AG04450 (cell line): ENCODE data around the gene ABLIM1. TPM values are rescaled to one million over a fixed set of nuclear protein-coding genes. Genes with fewer than 3 reads are reported as not detected.

Experiments
- CTCF ChIA-PET: fragments of 300-600, 350-600 bp; formaldehyde crosslinking; extraction: SDS; loops from one replicate; lab custom pipeline; 2022; ENCODE audit warnings: antibody characterized with exemption, inconsistent platforms; lab: Charles Lee
- POLR2A ChIA-PET: fragments of 350-600 bp; formaldehyde crosslinking; extraction: SDS; loops from one replicate; lab custom pipeline; 2021; ENCODE audit warnings: antibody characterized with exemption, inconsistent platforms; lab: Yijun Ruan, JAX
- DNase-seq: peaks from one replicate; pipeline ENCODE4 v3.0.0-alpha.2; 2011; ENCODE audit warnings: low read depth, low spot score
- H3K27ac ChIP-seq: one replicate; pipeline ENCODE4 v1.5.1; 2012; ENCODE audit warnings: low read depth, low read length, control low read depth
- H3K27me3 ChIP-seq: one replicate; pipeline ENCODE4 v1.6.0; 2012; ENCODE audit warnings: low read length; ENCODE audit not compliant: control insufficient read depth, insufficient read depth
- H3K4me3 ChIP-seq: 2 replicates; pipeline ENCODE4 v1.5.1; 2011; ENCODE audit warnings: mild to moderate bottlenecking, low read depth, low read length, control low read depth
- H3K9me3 ChIP-seq: 2 replicates; pipeline ENCODE4 v1.5.1; 2012; ENCODE audit warnings: low read length; ENCODE audit not compliant: control insufficient read depth, insufficient read depth
- CTCF ChIP-seq: IDR thresholded peaks from 2 replicates; pipeline ENCODE4 v1.5.1; 2011; ENCODE audit warnings: low read depth, low read length, control low read depth, inconsistent platforms
- polyA plus RNA-seq: library from polyadenylated mRNA; depleted of rRNA; stranded (reverse); fragments of >200 nt; gene quantifications from 2 replicates; pipeline ENCODE4 v1.2.3, GENCODE V29; 2011

Gene ABLIM1
- polyA plus RNA-seq, 1 experiment: 6.4 TPM

GRCh38 chr10:114642729-114643128 lies 15.3 kb downstream of the ABLIM1 start:
- no peak for DNase-seq
- no peak for TF ChIP-seq CTCF
- ChIA-PET CTCF (interaction anchor here (1.0 kb wide), 1 partner anchor 61 kb away, joined by 4 read pairs; no protein-coding TSS in a partner anchor), POLR2A (no interaction called here)
- Histone ChIP-seq H3K4me3 (no peak overlapping the region), H3K27ac (no peak overlapping the region), H3K9me3 (no peaks in the 10 kb centered on the region), H3K27me3 (no peaks in the 10 kb centered on the region)

DNA sequence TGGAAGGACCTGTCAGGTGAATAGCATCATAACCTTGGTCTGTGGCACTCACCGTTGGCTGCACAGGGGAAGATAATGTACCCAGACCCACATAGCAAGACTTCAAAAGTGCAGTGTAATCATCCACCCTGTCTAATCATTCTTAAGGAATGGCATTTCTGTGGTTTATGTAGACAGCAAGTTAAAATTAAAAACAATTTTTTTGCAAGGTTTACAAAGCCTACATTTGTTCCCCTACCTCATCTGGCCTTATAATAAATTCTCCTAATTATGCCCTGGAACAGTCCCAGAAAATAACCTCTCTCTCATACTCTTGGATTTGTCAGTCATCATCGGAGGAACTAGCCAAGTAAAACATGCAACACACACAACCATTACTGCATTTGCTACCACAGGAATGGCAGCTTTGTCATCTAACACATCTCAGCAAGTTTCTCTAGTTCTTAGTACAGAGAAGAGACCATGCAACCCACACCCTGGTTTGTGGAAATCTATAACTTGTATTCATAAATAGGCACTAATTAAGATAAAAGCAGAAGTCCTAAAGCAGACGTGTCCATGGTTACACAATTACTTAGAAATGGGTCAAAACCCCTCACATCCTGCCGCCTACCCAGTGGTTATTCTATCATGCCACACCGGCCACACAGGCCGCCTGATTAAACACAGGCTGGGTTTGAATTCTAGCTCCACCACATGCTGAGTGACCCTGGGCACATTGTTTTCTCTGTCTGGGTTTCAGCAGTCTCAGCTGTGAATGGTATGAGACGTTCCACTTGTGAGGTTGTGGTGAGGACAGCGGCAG lies 19.1 kb downstream of the ABLIM1 start:
- no peaks in the 10 kb centered on the region for H3K9me3 ChIP-seq
- H3K27ac ChIP-seq: no peak overlapping the region
- CTCF ChIA-PET: no interaction called here
- no peaks in the 10 kb centered on the region for H3K27me3 ChIP-seq
- POLR2A ChIA-PET: no interaction called here
- no peak for TF ChIP-seq CTCF
- H3K4me3 ChIP-seq: no peak overlapping the region
- DNase-seq: peak; percentile 66

DNA sequence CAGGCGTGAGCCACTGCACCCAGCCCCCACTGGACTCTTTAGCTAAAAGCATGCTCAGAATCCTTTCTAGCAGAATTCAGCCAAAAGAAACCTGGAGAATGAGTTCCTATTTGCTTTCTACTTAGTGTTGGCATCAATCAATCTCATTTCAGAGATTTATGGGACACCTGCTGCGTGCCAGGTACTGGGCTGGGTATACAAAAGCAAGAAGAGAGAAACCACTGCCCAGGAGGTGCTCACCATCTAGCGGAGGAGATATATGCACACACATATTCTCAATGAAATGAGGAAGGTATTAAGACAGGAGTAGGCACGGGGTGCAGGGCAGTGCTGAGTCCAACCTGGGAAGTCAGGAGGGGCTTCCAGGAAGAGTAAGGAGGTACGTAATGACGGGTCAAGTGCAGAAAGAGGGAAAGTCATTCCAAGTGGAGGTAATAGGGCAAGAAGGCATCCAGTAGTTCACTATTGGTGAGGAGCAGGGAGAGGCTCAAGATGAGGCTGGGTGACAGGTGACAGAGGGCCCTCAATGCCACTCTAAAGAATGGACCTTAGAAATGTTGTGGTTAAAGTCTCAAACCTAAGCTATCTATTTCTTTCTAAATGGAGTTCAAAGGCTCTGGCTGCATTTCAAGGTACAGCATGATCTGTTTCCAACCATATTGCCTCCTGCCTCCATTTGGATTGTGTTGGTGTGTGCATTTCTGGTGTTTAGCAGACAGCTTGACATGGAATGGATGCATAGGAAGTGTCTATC lies 22.1 kb downstream of the ABLIM1 start:
- CTCF ChIA-PET: interaction anchor here (1.5 kb wide), 1 partner anchor 68 kb away, joined by 3 read pairs; no protein-coding TSS in a partner anchor
- POLR2A ChIA-PET: no interaction called here
- Histone ChIP-seq H3K27ac (no peak overlapping the region), H3K4me3 (no peak overlapping the region), H3K9me3 (no peaks in the 10 kb centered on the region), H3K27me3 (no peaks in the 10 kb centered on the region)
- DNase-seq: no peak
- no peak for TF ChIP-seq CTCF

DNA sequence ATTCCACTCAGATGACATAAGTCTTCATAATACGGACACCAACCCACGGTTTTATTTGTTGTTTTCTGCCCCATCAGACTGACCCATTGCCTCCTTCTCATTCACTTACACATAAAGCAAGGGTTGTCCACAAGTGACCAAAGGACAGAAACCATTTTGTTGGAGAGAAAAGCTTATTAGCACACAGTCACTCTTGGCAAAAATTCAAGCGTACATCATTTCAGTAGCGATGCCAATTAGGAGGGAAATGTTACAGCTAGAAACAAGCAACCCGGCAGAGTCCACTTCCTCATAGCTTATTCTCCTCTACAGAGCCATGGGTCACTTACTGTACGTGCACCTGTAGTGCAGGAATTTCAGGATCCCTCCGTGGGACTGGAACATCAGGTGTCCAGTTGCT lies 23.0 kb downstream of the ABLIM1 start:
- no peak overlapping the region for H3K27ac ChIP-seq
- POLR2A ChIA-PET: interaction anchor here (0.7 kb wide), 1 partner anchor 11 kb away, joined by 4 read pairs; no protein-coding TSS in a partner anchor
- H3K4me3 ChIP-seq: no peak overlapping the region
- H3K9me3 ChIP-seq: no peaks in the 10 kb centered on the region
- DNase-seq: no peak
- no peak for TF ChIP-seq CTCF
- CTCF ChIA-PET: interaction anchor here (1.5 kb wide), 1 partner anchor 69 kb away, joined by 3 read pairs; no protein-coding TSS in a partner anchor
- no peaks in the 10 kb centered on the region for H3K27me3 ChIP-seq

GRCh38 chr10:114634609-114634979 lies 23.5 kb downstream of the ABLIM1 start:
- ChIA-PET POLR2A (interaction anchor here (0.7 kb wide), 1 partner anchor 11 kb away, joined by 4 read pairs; no protein-coding TSS in a partner anchor), CTCF (interaction anchor here (1.3 to 1.5 kb wide), 2 partner anchors 70 kb away, joined by 3 to 6 read pairs; no protein-coding TSS in a partner anchor)
- H3K9me3 ChIP-seq: no peaks in the 10 kb centered on the region
- DNase-seq: peak; percentile 76
- no peak overlapping the region for H3K4me3 ChIP-seq
- no peak for TF ChIP-seq CTCF
- H3K27me3 ChIP-seq: no peaks in the 10 kb centered on the region
- no peak overlapping the region for H3K27ac ChIP-seq
